Measurements from ENCODE around the gene C1QL3.

GRCh38 chr10:16490511-16490910, 31.2 kb downstream of the C1QL3 start:
- TF ChIP-seq POLR2A (IDR thresholded peaks at IDR 0.05; ENCODE audit: low read depth, low read length), result no peak
- TF ChIP-seq TAF1 (IDR thresholded peaks at IDR 0.05; ENCODE audit: low read depth, low read length), result no peak
- TF ChIP-seq SPI1 (IDR thresholded peaks at IDR 0.05; ENCODE audit: low read depth, low read length), result no peak

All from GM12891 (cell line).